GM23248 (cell line): Measurements from ENCODE around the gene TFEB.

ENCODE experiments used
- EZH2 ChIP-seq: fragments of 200-600 bp; sonication (generic); IDR thresholded peaks from 2 replicates; pipeline ENCODE4 v1.6.1; 2018; ENCODE audit warnings: antibody characterized with exemption, mild to moderate bottlenecking; ENCODE audit not compliant: insufficient read depth, poor library complexity, severe bottlenecking
- EZH2phosphoT487 ChIP-seq: fragments of 200-600 bp; sonication (generic); IDR thresholded peaks from 2 replicates; pipeline ENCODE4 v1.6.1; 2018; ENCODE audit warnings: antibody characterized with exemption, moderate library complexity, mild to moderate bottlenecking, low read depth; ENCODE audit not compliant: insufficient read depth

GRCh38 chr6:41688256-41688965, 47.0 kb downstream of the TFEB start:
- TF ChIP-seq EZH2phosphoT487 (no peak), EZH2 (no peak)
